ENCODE data around the gene GPATCH1.
"Not testable (repeated sequence)": the region's sequence is repeated elsewhere in the genome, so short reads cannot be mapped to it uniquely, and the experiment has no call there.

Gene GPATCH1

DNA sequence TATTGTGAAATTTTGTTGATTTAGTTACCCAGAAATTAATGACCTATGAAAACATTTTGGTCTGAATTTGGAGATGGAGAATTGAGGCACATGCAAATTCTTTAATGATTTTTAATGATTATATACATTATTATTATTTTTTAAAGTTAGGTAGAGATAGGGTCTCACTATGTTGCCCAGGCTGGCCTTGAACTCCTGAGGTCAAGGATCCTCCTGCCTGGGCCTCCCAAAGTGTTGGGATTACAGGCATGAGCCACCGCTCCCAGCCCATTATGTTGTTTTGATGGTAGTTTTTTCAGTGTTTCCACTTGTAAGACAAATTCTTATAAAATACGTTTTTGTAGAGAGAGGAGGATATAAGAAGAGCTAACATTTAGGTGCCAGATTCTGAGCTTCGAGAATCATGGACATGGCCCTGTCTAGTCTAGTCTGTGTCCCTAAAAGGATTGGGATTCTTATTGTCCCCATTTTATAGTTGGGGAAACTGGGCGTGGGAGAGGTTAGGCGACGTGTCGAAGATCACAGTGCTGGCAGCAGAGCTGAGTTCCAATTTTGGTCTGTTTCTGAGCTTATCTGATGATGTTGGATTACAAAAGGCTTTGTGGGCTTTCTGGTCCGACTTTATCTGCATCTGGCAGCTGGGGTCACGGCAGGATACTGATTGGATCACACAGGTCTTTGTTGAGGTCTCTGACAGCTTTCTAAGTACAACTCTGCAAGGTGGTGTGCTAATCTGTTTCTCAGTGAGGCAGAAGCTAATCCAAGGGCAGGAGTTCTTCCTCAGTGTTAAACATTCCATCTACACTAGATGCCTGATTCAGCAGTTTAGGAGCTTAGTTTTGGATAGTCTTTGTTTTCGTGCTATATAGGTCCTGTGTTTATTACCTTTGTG lies 43.5 kb downstream of the GPATCH1 start:
- DNase-seq = no peak

DNA sequence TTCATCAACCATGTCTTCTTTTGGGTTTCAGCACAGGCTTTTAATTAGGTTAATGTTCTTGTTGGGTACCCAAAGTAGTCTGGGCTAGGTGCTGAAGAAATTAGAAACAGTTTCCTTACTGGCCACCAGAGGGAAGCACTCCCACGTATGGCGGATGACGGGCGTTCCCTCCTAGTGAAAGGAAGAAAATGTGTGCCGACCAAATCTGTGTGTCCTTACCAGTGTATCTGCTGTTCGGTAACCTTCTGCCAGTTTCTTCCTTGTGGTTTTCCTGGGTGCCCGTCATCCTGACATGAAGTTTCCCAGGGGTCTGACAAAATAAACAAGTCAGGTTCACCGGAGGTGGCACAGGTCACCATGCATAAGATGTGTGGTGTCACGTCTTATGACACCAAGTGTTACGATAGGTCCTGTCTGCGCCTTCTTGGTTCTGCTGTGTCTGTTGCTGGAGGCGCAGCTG lies 45.0 kb downstream of the GPATCH1 start:
- peak; percentile 41 for DNase-seq

DNA sequence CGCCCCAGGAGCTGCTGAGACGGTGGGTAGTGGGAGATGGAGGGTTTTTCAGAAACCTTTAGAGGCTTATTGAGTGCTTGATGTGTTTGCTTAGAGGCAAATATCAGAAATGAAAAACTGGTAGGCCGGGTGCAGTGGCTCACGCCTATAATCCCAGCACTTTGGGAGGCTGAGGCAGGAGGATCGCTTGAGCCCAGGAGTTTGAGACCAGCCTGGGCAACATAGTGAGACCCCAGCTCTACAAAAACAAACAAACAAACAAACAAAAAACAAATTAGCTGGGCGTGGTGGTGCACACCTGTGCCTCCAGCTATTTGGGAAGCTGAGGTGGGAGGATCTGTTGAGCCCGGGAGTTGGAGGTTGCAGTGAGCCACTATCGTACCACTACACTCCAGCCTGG lies 45.7 kb downstream of the GPATCH1 start:
- DNase-seq = not testable (repeated sequence)

DNA sequence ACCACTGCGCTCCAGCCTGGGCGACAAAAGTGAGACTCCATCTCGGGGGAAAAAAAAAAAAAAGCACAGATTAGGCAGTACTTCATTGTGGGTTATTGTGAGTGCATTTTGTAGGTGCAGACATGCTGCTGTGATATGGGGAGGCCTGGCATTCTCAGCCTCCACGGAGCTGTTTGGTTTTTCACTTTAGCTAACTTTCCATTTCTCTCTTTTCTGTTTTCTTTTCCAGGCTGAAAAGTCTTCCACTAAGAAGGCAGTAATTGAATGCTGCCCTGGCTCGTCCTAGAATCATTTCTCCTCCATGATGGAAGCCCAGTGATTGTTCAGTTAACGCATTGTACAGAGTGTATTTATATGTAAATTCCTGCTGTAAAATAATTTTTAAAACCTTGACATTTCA lies 48.9 kb downstream of the GPATCH1 start:
- no peak for DNase-seq

DNA sequence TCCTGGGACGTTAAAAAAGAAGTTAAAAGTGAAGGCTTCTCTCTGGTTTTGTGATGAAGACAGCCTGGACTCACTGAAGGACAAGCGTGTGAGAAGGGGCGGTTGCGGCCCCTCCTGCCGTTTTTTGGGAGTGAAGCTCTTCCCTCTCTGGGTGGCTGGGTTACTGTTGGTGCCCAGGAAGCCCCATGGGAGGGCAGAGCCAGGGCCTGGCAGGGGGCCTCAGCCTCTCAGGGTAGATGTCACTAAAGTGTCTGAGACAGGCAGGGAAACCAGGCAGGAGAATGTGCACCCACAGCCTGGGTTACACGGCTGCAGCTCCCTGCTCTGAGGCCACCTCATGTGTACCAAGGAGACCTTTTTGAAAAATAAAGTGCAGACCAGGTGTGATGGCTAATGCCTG lies 49.5 kb downstream of the GPATCH1 start:
- DNase-seq = no peak

DNA sequence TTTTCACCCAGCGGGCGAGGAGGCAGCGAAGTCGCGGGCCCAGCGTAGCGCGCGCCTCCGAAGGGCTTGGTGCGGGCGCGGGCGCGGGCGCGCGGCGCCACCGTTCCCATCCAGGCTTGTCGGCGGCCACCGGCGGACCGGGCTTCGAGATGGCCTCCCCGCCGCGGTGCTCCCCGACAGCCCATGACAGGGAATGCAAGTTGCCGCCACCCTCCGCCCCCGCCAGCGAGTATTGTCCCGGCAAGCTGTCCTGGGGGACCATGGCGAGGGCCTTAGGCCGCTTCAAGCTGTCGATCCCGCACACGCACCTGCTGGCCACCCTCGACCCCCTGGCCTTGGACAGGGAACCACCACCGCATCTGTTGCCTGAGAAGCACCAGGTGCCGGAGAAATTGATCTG lies 51.0 kb downstream of the GPATCH1 start, which contains the start of gene WDR88:
TSS of gene WDR88 (plus strand) at position 94 of the 400 bp plus-strand sequence. CDS start at position 150, 56 bp downstream.
- no peak for DNase-seq

DNA sequence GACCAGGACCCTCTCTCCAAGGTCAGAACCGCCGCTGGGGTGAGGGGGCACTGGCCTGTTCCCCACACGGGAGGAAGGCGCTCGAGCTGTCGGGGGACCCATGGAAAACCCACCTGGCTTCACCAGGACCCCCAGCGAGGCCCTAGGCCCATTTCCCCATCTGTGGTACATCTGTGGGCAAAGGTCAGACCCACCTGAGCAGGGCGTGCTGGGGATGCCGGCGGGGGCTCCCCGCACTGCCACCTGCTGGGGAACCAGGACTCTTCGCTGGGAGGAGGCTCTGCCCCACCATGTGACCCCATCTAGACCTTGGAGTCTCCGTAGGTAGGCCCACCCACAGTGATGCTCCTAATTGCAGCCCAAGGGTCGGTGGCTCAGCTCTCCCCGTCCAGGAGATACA lies 51.4 kb downstream of the GPATCH1 start:
- DNase-seq = no peak

DNA sequence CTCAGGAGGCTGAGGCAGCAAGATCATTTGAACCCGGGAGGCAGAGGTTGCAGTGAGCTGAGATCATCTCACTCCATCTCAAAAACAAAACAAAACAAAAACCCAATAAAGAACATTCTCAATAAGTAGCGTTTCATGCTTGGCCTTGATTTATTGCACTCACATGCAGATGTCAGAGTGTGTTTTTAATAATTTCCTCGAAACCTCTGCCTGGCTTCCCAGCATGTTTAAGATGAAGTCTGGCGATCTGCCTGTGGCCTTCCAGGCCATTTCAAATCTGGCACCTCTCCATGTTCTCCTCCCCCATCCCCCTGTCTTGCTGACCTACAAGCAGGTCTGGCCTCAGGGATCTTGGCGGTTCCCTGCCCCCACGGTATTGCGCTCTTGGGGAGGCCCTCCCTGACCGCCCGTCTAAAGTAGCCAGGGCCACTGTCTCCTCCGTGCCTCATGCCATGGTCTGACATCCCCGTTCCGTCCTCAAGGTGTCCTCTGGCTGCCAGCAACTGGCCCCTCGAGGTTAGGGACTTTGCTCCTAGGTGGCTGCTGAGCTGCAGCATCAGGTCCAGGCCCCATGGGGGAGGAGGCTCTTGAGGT lies 52.6 kb downstream of the GPATCH1 start:
- DNase-seq = no peak

DNA sequence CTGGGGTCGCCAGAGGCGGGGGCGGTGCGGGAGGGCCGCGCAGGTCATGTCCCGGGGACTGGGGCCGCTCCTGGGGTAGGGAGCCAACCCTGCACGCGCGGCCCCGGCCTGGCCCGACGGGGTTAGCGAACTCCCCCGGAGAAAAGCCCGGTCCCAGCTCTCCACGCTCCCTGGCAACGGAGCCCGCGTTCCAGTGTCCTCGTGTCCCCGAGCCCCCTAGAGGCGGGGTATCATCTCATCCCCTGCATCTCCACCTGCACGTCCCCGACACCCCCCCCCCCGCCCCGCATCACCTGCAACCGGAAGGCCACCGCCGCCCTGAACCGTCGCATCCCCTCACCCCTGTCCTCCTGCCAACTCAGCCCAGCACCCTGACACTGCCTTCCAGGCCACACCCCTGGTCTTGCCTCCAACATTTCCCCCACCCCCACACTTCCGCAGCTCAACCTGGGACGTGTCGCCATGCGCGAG lies 53.6 kb downstream of the GPATCH1 start:
- DNase-seq = no peak

DNA sequence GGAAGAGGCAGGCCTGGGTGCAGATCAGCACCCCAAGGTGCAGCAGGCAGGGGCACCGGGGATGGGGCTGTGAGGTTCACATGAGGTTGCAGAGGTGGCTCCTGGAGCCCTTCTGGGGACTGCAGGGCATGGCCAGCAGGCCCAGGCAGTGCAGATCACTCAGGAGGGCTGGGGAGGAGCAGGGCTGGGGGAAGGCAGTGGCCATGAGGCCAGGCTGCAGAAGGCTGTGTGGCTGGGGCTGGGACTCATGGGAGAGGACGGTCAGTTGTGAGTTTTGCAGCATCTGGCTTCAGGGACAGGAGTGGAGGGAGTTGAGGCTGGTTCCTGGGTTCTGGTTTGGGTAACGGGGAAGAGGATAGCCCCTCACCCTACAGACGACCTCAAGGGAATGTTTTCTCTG lies 58.2 kb downstream of the GPATCH1 start:
- no peak for DNase-seq

DNA sequence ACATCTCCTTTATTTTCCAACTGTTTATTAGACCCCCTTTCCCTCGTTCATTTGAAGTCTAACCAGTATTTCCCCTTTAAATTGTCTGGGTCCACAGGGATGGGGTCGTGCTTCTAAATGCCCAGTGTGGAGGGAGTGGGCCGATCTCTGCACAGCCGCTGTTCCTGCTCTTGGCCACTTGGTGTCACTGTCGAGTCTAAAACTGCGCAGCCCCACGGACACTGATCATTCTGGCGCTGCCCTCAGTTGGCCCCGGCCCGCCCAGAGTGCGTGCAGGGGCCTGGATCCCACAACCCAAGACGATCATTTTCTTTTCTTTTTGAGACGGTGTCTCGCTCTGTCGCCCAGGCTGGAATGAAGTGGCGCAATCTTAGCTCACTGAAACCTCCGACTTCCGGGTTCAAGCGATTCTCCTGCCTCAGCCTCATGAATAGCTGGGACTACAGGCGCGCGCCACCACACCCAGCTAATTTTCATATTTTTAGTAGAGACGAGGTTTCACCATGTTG lies 63.0 kb downstream of the GPATCH1 start:
- peak; percentile 24 for DNase-seq

DNA sequence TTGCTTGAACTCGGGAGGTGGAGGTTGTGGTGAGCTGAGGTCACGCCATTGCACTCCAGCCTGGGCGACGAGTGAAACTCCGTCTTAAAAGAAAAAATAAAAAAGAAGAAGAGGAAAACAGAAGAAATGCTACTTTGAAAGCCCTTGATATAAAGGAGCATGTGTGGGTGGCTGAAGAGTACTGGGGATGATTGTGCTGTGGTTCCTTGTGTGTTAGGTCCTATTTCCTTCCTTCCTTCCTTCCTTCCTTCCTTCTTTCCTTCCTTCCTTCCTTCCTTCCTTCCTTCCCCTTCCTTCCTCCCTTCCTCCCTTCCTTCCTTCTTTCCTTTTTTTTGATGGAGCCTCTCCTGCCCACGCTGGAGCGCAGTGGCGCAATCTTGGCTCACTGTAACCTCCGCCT lies 65.2 kb downstream of the GPATCH1 start:
- no peak for DNase-seq

DNA sequence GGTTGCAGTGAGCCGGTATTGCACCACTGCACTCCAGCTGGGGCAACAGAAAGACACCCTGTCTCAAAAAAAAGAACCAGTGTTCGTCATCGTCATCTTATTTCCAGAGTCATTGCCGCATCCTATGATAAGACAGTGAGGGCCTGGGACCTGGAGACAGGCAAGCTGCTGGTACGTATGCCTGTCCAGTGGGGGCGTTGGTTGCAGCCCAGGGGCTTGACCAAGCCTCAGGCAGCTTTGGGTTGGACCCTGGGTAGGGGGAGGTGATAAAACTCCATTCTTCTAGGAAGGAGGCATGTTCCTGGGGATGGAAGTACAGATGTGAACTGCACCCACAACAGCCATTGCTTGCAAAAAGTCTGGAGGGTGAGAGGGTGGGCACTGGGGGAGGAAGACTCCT lies 66.6 kb downstream of the GPATCH1 start:
- no peak for DNase-seq

DNA sequence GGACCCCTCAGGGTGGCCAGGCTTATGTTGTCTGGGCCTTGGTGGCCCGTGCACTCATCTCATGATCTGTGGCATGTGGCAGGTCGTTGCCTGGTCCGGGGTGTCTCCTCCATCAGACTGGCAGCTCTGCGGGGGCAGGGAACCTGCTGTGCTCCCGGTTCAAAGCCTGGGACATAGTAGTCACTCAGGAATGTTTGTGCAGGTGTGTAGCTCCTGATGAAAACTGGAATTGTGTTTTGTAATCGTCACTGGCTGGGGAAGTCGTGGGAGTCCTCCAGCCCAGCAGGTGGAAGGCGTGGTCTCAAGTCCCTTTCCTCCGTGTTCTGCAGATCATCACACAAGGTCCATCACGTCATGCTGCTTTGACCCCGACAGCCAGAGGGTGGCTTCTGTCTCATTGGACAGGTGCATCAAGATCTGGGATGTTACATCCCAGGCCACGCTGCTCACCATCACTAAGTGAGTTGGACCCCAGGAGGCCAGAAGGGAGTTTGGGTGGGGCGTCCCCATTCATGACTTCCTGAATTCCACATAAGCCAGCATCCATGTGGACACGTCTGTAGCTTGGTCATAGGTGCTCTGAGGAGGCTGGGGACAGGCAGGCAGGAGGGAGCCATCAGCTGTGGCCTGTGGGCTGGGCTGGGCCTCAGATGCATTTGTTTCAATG lies 70.0 kb downstream of the GPATCH1 start:
- DNase-seq = no peak

DNA sequence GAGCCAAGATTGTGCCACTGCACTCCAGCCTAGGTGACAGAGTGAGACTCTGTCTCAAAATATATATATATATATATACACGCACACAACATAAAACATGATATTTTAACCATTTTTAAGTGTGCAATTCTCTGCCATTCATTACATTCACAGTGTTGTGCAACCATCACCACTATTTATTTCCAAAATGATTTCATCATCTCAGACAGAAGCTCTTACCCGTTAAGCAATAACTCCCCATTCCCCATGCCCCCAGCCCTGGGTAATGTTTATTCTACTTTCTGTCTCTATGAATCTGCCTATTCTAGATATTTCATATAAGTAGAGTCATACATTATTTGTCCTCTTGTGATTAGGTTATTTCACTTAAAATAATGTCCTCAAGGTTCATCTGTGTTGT lies 71.2 kb downstream of the GPATCH1 start:
- no peak for DNase-seq

DNA sequence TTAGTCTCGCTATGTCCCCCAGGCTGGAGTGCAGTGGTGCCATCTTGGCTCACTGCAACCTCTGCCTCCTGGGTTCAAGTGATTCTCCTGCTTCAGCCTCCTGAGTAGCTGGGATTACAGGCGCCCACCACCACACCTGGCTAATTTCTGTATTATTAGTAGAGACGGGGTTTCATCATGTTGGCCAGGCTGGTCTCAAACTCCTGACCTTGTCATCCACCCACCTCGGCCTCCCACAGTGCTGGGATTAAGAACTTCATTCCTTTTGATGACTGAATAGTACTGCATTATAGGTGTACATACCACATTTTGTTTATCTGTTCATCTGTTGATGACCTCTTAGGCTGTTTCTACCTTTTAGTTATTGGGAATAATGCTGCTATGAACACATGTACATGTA lies 71.6 kb downstream of the GPATCH1 start:
- DNase-seq = not testable (repeated sequence)

DNA sequence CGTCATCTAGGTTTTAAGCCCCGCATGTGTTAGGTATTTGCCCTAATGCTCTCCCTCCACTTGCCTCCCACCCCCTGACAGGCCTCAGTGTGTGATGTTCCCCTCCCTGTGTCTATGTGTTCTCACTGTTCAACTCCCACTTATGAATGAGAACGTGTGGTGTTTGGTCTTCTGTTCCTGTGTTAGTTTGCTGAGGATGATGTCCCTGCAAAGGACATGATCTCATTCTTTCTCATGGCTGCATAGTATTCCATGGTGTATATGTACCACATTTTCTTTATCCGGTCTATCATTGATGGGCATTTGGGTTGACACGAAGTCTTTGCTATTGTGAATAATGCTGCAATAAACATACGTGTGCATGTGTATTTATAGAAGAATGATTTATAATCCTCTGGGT lies 73.3 kb downstream of the GPATCH1 start:
- not testable (repeated sequence) for DNase-seq

DNA sequence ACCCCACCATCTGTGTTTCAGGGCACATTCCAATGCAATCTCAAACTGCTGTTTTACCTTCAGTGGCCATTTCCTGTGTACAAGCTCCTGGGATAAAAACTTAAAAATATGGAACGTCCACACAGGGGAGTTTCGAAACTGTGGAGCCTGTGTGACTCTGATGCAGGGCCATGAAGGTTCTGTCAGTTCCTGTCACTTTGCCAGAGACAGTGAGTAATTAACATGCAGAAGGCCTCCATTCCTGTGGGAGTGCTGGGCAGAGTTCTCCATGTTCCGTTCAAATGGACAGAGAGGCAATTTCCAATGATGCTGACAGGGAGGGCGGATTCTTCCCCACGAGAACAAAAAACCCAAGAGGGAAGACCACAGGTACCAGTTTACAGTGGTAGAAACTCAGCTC lies 75.4 kb downstream of the GPATCH1 start:
- no peak for DNase-seq

DNA sequence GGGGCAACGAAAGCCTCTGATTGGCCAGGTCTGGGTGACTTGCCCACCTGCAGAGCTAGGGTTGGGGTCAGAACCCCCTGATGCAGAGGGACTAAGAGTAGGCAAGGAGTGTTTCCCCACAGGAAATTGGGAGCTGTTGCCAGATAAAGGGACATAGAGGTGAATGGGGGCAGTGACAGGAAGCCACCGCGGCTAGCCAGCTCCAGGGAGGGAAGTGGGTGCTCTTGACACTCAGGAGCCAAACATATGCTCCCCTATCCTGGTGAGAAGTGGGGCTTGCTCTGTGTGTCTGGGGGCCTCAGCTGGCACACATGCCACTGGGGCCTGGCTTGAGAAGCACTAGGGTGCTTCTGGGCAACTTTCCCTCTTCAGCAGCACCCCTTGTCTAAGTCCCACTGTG lies 76.9 kb downstream of the GPATCH1 start:
- no peak for DNase-seq

DNA sequence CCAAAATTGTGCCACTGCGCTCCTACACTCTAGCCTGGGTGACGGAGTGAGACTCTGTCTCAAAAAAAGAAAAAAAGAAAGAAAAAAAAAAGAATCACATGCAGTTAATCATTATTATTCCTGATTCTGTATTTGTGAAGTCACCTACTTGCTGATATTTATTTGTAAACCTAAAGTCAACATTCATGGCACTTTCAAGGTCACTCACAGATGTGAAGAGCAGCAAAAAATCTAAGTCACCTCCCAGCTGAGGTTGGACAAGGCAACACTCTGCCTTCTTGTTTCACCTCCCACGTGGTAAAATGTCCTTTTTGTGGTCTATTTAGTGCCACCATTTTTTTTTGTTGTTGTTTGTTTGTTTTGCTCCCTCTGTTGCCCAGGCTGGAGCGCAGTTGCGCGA lies 77.4 kb downstream of the GPATCH1 start:
- no peak for DNase-seq

DNA sequence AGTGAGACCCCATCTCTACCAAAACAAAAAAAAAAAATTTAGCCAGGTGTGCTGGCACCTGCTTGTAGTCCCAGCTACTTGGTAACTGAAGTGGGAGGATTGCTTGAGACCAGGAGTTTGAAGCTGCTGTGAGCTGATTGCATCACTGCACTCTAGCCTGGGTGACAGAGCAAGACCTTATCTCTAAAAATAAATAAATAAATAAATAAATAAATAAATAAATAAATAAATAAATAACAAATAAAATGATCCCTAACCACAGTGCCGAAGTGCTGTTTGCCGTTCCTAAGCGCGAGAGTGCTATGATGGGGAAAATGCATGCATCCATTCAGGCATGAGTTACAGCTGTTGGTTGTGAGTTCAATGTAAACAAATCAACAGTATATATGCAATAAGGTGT lies 78.2 kb downstream of the GPATCH1 start:
- DNase-seq = no peak

DNA sequence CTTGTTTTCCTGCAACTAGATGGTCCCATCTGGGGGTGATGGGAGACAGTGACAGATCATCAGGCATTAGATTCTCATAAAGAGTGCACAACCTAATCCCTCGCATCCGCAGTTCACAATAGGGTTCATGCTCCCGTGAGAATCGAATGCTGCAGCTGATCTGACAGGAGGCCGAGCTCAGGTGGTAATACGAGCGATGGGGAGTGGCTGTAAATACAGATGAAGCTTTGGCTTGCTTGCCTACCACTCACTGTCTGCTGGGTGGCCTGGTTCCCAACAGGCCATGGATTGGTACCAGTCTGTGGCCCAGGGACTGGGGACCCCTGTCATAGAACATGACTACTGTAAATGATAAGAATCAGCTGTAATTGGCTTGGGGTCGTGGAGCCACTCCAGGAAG lies 78.9 kb downstream of the GPATCH1 start:
- no peak for DNase-seq

DNA sequence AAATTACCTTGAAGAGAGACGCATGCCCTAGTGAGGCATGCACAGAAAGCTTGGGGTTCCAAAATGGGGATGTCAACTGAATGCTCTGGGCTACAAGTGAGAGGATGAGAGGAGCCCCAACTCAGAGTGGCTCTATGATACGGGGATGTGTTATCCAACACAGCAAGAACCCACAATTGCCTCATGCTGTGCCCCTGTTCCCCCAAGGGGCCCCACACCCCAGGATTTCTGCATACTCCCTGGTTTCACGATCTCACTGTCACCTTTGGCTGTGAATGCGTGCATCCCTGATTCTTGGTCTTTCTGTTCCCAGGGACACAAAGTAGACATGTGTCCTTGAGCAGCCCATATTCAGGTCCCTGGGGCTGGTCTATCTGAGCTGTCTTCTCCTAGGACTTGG lies 80.2 kb downstream of the GPATCH1 start:
- no peak for DNase-seq

DNA sequence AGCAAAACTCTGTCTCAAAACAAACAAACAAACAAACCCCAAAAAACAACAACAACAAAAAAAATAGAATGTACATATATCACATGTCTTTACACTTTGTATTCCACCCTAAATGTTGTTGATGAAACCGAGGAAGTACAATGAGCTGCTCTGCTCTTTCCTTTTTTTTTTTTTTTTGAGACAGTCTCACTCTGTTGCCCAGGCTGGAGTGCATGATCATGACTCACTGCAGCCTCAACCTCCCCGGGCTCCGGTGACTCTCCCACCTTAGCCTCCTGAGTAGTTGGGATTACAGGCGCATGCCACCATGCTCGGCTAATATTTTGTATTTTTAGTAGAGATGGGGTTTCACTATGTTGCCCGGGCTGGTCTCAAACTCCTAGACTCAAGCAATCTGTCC lies 82.5 kb downstream of the GPATCH1 start:
- DNase-seq = no peak
